WTC11 (cell line): ENCODE measurements around the gene RHEB.

Source experiments
- CTCF ChIP-seq: fragments of 200-600 bp; IDR thresholded peaks from 2 replicates; pipeline ENCODE4 v1.8.0; 2022; ENCODE audit warnings: antibody characterized with exemption
- NFYB ChIP-seq: sonication (generic); formaldehyde crosslinking; conservative IDR thresholded peaks from 2 replicates; pipeline ENCODE4 v1.8.0; 2022; ENCODE audit warnings: low read depth, missing genetic modification reagents
- NR3C1 ChIP-seq: sonication (generic); formaldehyde crosslinking; conservative IDR thresholded peaks from 2 replicates; pipeline ENCODE4 v1.8.1; 2023; ENCODE audit warnings: low read depth, mild to moderate bottlenecking, missing genetic modification reagents
- PRRX2 ChIP-seq: fragments of 250-450 bp; sonication (Bioruptor Pico); IDR thresholded peaks from 2 replicates; pipeline ENCODE4 v1.8.0; 2021; ENCODE audit warnings: mild to moderate bottlenecking
- ZNF263 ChIP-seq: sonication (generic); formaldehyde crosslinking; IDR thresholded peaks from 2 replicates; pipeline ENCODE4 v1.8.1; 2022; ENCODE audit warnings: low read depth, mild to moderate bottlenecking, moderate library complexity, missing genetic modification reagents

DNA sequence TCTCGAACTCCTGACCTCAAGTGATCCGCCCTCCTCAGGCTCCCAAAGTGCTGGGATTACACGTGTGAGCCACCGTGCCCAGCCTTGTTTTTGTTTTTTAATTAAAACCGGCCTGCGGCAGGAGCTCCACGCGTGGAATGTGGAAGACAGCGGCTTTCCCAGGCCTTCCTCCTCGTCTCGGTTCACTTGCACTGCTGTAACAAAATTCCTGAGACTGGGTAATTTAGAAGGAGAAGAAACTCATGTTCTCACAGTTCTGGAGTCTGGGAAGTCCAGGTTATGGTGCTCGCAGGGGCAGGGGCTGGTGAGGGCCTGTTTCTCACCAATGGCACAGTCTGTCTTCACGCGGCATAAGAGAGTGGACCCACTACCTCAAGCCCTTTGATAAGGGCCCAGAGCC, 65.4 kb downstream of the RHEB start:
- no peak for TF ChIP-seq ZNF263
- no peak for TF ChIP-seq PRRX2
- no peak for TF ChIP-seq NR3C1 (CRISPR knock-in tag)
- TF ChIP-seq CTCF = no peak
- no peak for TF ChIP-seq NFYB (CRISPR knock-in tag)
